ENCODE measurements around the gene NHLH2. TPM values are rescaled to one million over a fixed set of nuclear protein-coding genes. Genes with fewer than 3 reads are reported as not detected.

NHLH2 gene
- polyA plus RNA-seq, 2 of the 4 experiments (the other 2 are of a cell fraction): not detected

DNA sequence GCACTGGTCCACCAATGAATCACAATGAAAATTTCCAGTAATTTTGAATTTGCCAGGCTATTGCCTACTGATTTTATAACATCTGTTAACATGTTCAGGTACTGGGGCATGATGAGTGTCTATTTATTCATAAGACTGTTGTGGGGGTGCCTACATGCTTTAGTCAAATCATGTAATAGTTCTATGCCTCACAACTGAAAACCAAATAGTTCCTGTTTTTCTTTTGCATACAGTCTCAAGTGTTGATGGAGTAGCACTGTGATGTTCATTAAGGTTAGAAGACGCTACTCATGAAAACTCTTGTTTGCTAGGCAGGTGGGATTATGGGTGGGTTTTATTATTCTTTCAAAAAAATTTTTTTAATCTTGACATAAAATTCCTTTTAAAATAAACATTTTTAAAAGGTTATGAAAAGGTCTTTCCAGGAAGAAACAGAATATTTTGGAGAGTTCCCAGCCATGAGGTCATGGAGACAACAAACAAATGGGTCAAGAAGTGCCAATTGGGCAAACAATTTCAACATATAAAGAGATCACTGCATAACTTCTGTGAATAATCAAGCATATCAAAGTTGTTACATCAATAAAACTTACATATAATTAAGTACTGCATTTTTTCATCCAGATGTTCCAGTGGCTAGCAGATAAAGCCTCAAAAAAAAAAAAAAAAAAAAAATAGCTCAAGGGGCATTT is 40.2 kb upstream of the NHLH2 start:
- FAIRE-seq: no peak
- CTCF ChIA-PET: interaction anchor here (0.6 kb wide), 1 partner anchor 266 kb away, joined by 3 read pairs; no protein-coding TSS in a partner anchor
- no peak for ATAC-seq

DNA sequence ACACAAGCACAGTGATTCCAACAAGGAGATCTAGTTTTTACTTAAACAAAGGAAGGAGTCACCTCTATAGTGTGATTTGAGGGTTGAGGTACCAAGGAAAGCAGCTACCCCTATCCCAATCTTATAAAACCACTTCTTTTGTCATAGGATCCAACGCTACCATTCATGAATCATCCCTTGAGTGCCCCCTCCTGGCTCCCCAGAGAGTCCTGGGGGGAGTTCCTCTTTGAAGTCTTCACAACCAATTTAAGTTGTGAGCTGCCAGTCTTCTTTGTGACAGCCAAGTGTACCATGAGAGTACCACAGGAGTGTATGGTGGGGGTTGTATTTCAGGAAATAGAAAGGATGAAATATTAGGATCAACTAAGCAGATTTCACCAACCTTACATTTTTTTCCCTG is 39.1 kb upstream of the NHLH2 start:
- 50% methylated on average over 1 of the region's 1 CpG for WGBS (ENCODE audit: missing lambda C conversion rate)
- ChIA-PET CTCF (no interaction called here), POLR2A (no interaction called here)
- DNase-seq (ENCODE audit: low read depth in 1 of 2, low spot score in 1 of 2) (no peak), ATAC-seq (no peak), FAIRE-seq (no peak)
- H3K4me2 ChIP-seq: no peak overlapping the region
- H3K27ac ChIP-seq: no peak overlapping the region
- TF ChIP-seq HOXA7 (CRISPR knock-in tag; IDR thresholded peaks at IDR 0.05) (no peak), EHF (CRISPR knock-in tag; IDR thresholded peaks at IDR 0.05) (no peak), KDM5A (IDR thresholded peaks at IDR 0.05) (no peak), NPAS2 (CRISPR knock-in tag; IDR thresholded peaks at IDR 0.05; ENCODE audit: borderline replicate concordance) (no peak), POLR2AphosphoS2 (conservative IDR thresholded peaks at IDR 0.05; ENCODE audit: low read length) (no peak), EP300 (IDR thresholded peaks at IDR 0.05) (no peak), HEYL (CRISPR knock-in tag; IDR thresholded peaks at IDR 0.05) (no peak), TFCP2L1 (CRISPR knock-in tag; IDR thresholded peaks at IDR 0.05) (no peak), KDM1A (IDR thresholded peaks at IDR 0.05; ENCODE audit: low read depth) (no peak), HOXB5 (CRISPR knock-in tag; IDR thresholded peaks at IDR 0.05) (no peak), CBX2 (IDR thresholded peaks at IDR 0.05; ENCODE audit: borderline replicate concordance, low read depth) (no peak), GATA3 (IDR thresholded peaks at IDR 0.05; ENCODE audit: borderline replicate concordance) (no peak), BHLHE40 (IDR thresholded peaks at IDR 0.05; ENCODE audit: low read depth, low read length) (no peak), POLR2A (IDR thresholded peaks at IDR 0.05; ENCODE audit: low read length) (no peak), ZNF302 (CRISPR knock-in tag; IDR thresholded peaks at IDR 0.05) (no peak), NR3C1 (IDR thresholded peaks at IDR 0.05) (no peak)
- TF ChIP-seq, protein P1, sequence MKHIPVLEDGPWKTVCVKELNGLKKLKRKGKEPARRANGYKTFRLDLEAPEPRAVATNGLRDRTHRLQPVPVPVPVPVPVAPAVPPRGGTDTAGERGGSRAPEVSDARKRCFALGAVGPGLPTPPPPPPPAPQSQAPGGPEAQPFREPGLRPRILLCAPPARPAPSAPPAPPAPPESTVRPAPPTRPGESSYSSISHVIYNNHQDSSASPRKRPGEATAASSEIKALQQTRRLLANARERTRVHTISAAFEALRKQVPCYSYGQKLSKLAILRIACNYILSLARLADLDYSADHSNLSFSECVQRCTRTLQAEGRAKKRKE (CRISPR knock-in tag; IDR thresholded peaks at IDR 0.05; ENCODE audit: low read depth): no peak
- no peak overlapping the region for H3K4me3 ChIP-seq
- no peaks in the 10 kb centered on the region for H3K9me3 ChIP-seq
- H3K4me1 ChIP-seq: no peaks in the 10 kb centered on the region

More for the DNA sequence above, 40.2 kb upstream of the NHLH2 start:
- H3K4me3 ChIP-seq: no peak overlapping the region
- TF ChIP-seq SMC3 (IDR thresholded peaks at IDR 0.05) (no peak), JUN (IDR thresholded peaks at IDR 0.05) (no peak), RAD21 (conservative IDR thresholded peaks at IDR 0.05 in 1 of 2, IDR thresholded peaks at IDR 0.05 in 1 of 2) (no peak), KDM1A (IDR thresholded peaks at IDR 0.05; ENCODE audit: low read depth) (no peak), EHF (CRISPR knock-in tag; IDR thresholded peaks at IDR 0.05) (no peak), FOSB (CRISPR knock-in tag; IDR thresholded peaks at IDR 0.05) (no peak)
- TF ChIP-seq, protein P2, sequence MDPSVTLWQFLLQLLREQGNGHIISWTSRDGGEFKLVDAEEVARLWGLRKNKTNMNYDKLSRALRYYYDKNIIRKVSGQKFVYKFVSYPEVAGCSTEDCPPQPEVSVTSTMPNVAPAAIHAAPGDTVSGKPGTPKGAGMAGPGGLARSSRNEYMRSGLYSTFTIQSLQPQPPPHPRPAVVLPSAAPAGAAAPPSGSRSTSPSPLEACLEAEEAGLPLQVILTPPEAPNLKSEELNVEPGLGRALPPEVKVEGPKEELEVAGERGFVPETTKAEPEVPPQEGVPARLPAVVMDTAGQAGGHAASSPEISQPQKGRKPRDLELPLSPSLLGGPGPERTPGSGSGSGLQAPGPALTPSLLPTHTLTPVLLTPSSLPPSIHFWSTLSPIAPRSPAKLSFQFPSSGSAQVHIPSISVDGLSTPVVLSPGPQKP (IDR thresholded peaks at IDR 0.05; ENCODE audit: low read depth, low read length): no peak
- DNase-seq (ENCODE audit: low read depth in 1 of 2, low spot score in 1 of 2): no peak
- no peaks in the 10 kb centered on the region for H3K9me3 ChIP-seq
- POLR2A ChIA-PET: interaction anchor here (1.0 kb wide), 1 partner anchor 11 kb away, joined by 3 read pairs; no protein-coding TSS in a partner anchor
- no peak overlapping the region for H3K4me2 ChIP-seq
- H3K27ac ChIP-seq: no peak overlapping the region
- WGBS (ENCODE audit: missing lambda C conversion rate): 79% methylated on average over 1 of the region's 1 CpG
- no peaks in the 10 kb centered on the region for H3K4me1 ChIP-seq

DNA sequence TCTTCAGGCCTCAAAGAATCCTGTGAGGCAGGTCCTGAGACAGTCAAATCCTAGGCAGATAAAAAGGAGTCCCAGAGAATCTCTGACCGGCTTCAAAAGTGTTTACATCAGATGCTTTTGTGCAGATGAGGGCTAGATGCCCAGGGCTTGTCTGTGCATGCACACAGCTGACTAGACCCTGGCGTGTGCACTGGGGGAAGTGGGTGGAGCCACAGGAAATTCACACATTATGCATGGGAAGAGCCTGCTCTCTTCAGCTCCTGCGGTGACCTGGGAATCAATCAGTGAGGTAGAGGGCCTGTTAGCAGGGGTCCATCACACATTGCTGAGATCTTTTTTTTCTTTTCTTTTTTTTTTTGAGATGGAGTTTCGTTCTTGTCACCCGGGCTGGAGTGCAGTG is 36.6 kb upstream of the NHLH2 start:
- ChIA-PET CTCF (interaction anchor here (1.1 kb wide), 1 partner anchor 16 kb away, joined by 3 read pairs; no protein-coding TSS in a partner anchor), POLR2A (no interaction called here)
- Histone ChIP-seq H3K27ac (no peak overlapping the region), H3K4me1 (no peaks in the 10 kb centered on the region), H3K4me2 (no peak overlapping the region), H3K4me3 (no peak overlapping the region), H3K9me3 (no peaks in the 10 kb centered on the region)
- ATAC-seq (no peak), FAIRE-seq (no peak), DNase-seq (ENCODE audit: low read depth in 1 of 2, low spot score in 1 of 2) (no peak)
- TF ChIP-seq, protein P3, sequence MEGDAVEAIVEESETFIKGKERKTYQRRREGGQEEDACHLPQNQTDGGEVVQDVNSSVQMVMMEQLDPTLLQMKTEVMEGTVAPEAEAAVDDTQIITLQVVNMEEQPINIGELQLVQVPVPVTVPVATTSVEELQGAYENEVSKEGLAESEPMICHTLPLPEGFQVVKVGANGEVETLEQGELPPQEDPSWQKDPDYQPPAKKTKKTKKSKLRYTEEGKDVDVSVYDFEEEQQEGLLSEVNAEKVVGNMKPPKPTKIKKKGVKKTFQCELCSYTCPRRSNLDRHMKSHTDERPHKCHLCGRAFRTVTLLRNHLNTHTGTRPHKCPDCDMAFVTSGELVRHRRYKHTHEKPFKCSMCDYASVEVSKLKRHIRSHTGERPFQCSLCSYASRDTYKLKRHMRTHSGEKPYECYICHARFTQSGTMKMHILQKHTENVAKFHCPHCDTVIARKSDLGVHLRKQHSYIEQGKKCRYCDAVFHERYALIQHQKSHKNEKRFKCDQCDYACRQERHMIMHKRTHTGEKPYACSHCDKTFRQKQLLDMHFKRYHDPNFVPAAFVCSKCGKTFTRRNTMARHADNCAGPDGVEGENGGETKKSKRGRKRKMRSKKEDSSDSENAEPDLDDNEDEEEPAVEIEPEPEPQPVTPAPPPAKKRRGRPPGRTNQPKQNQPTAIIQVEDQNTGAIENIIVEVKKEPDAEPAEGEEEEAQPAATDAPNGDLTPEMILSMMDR (IDR thresholded peaks at IDR 0.05): no peak
- TF ChIP-seq HDAC2 (IDR thresholded peaks at IDR 0.05) (no peak), CEBPB (IDR thresholded peaks at IDR 0.05) (no peak), FOXS1 (CRISPR knock-in tag; IDR thresholded peaks at IDR 0.05) (no peak)
- TF ChIP-seq, protein P4, sequence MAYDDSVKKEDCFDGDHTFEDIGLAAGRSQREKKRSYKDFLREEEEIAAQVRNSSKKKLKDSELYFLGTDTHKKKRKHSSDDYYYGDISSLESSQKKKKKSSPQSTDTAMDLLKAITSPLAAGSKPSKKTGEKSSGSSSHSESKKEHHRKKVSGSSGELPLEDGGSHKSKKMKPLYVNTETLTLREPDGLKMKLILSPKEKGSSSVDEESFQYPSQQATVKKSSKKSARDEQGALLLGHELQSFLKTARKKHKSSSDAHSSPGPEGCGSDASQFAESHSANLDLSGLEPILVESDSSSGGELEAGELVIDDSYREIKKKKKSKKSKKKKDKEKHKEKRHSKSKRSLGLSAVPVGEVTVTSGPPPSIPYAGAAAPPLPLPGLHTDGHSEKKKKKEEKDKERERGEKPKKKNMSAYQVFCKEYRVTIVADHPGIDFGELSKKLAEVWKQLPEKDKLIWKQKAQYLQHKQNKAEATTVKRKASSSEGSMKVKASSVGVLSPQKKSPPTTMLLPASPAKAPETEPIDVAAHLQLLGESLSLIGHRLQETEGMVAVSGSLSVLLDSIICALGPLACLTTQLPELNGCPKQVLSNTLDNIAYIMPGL (CRISPR knock-in tag; IDR thresholded peaks at IDR 0.05; ENCODE audit: borderline replicate concordance): no peak
- 58% methylated on average over 5 of the region's 5 CpGs for WGBS (ENCODE audit: missing lambda C conversion rate)

All from A549 (cell line).